ENCODE results near the gene BRD4. TPM values are rescaled to one million over a fixed set of nuclear protein-coding genes. Genes with fewer than 3 reads are reported as not detected.

The BRD4 gene
- total and polyA plus RNA-seq, 2 donors: 7.6 to 26.0 TPM

- peaks cover 8 to 22% of the 10 kb centered on the region in 2 donors for H3K4me1 ChIP-seq (ENCODE audit: control insufficient read depth in 2 of 2, insufficient read depth in 2 of 2, low read length in 2 of 2)
- no peaks in the 10 kb centered on the region for H3K9me3 ChIP-seq (ENCODE audit: control insufficient read depth in 2 of 2, insufficient read depth in 1 of 2, low read length in 1 of 2)
- H3K4me3 ChIP-seq (ENCODE audit: low read length in 2 of 2): no peak overlapping the region
- 96% methylated on average over 3 of the region's 3 CpGs for WGBS
- no peak for DNase-seq (ENCODE audit: low read depth in 6 of 9, low spot score in 9 of 9)
- H3K36me3 ChIP-seq (ENCODE audit: control insufficient read depth in 2 of 2, insufficient read depth in 2 of 2, low read length in 1 of 2): peaks cover 0 to 3% of the 10 kb centered on the region in 2 donors
- no peaks in the 10 kb centered on the region for H3K27me3 ChIP-seq (ENCODE audit: control insufficient read depth in 2 of 2, insufficient read depth in 1 of 2, low read length in 1 of 2)
- no peak overlapping the region for H3K27ac ChIP-seq (ENCODE audit: low read depth in 1 of 2, low read length in 1 of 2)
These were observed 26.6 kb downstream of the BRD4 start for GRCh38 chr19:15305582-15306334.

DNA sequence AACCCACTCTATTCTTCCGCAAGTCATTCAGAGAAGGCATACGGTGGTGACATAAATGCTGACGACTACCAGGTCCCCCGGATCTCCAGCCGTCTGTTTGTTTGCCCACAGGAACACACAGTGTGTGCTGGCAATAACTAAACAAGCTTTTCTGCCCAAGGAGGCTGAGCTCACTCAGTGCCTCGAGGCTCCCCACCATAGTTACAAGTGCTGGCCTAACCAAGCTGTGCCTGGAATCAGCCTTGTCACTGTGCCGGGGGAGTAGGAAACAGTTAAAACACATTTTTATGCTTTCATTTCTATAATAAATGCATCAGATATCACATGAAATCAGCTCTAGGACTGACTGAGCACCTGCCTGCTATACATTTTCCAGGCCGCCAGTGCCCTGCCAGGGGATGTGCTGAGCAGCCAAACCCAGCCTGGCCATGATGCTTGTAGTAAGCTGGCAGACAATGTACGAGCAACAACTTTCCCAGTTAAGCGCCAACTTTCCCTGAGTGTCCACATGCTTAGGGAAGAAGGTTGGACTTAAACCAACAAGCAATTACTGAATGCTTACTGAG, 28.1 kb downstream of the BRD4 start:
- DNase-seq (ENCODE audit: low read depth in 6 of 9, low spot score in 9 of 9): no peak
- no peaks in the 10 kb centered on the region for H3K9me3 ChIP-seq (ENCODE audit: control insufficient read depth in 2 of 2, insufficient read depth in 1 of 2, low read length in 1 of 2)
- no peak overlapping the region for H3K27ac ChIP-seq (ENCODE audit: low read depth in 1 of 2, low read length in 1 of 2)
- H3K27me3 ChIP-seq (ENCODE audit: control insufficient read depth in 2 of 2, insufficient read depth in 1 of 2, low read length in 1 of 2): no peaks in the 10 kb centered on the region
- peaks cover 11 to 21% of the 10 kb centered on the region in 2 donors for H3K4me1 ChIP-seq (ENCODE audit: control insufficient read depth in 2 of 2, insufficient read depth in 2 of 2, low read length in 2 of 2)
- H3K4me3 ChIP-seq (ENCODE audit: low read length in 2 of 2): no peak overlapping the region
- H3K36me3 ChIP-seq (ENCODE audit: control insufficient read depth in 2 of 2, insufficient read depth in 2 of 2, low read length in 1 of 2): peaks cover 0 to 3% of the 10 kb centered on the region in 2 donors
- 88% methylated on average over 10 of the region's 10 CpGs for WGBS

GRCh38 chr19:15303105-15303780, 29.1 kb downstream of the BRD4 start:
- H3K9me3 ChIP-seq (ENCODE audit: control insufficient read depth in 2 of 2, insufficient read depth in 1 of 2, low read length in 1 of 2): no peaks in the 10 kb centered on the region
- H3K36me3 ChIP-seq (ENCODE audit: control insufficient read depth in 2 of 2, insufficient read depth in 2 of 2, low read length in 1 of 2): peaks cover 0 to 3% of the 10 kb centered on the region in 2 donors
- 96% methylated on average over 7 of the region's 7 CpGs for WGBS
- no peak overlapping the region for H3K27ac ChIP-seq (ENCODE audit: low read depth in 1 of 2, low read length in 1 of 2)
- no peaks in the 10 kb centered on the region for H3K27me3 ChIP-seq (ENCODE audit: control insufficient read depth in 2 of 2, insufficient read depth in 1 of 2, low read length in 1 of 2)
- no peak overlapping the region for H3K4me3 ChIP-seq (ENCODE audit: low read length in 2 of 2)
- H3K4me1 ChIP-seq (ENCODE audit: control insufficient read depth in 2 of 2, insufficient read depth in 2 of 2, low read length in 2 of 2): peaks cover 21 to 31% of the 10 kb centered on the region in 2 donors
- DNase-seq (ENCODE audit: low read depth in 6 of 9, low spot score in 9 of 9): no peak

GRCh38 chr19:15300533-15301197, 31.7 kb downstream of the BRD4 start:
- Histone ChIP-seq H3K36me3 (ENCODE audit: control insufficient read depth in 2 of 2, insufficient read depth in 2 of 2, low read length in 1 of 2) (peaks cover 4 to 11% of the 10 kb centered on the region in 2 donors), H3K9me3 (ENCODE audit: control insufficient read depth in 2 of 2, insufficient read depth in 1 of 2, low read length in 1 of 2) (no peaks in the 10 kb centered on the region), H3K4me1 (ENCODE audit: control insufficient read depth in 2 of 2, insufficient read depth in 2 of 2, low read length in 2 of 2) (peaks cover 42 to 57% of the 10 kb centered on the region in 2 donors), H3K27me3 (ENCODE audit: control insufficient read depth in 2 of 2, insufficient read depth in 1 of 2, low read length in 1 of 2) (no peaks in the 10 kb centered on the region), H3K27ac (ENCODE audit: low read depth in 1 of 2, low read length in 1 of 2) (no peak overlapping the region), H3K4me3 (ENCODE audit: low read length in 2 of 2) (no peak overlapping the region)
- 85% methylated on average over 6 of the region's 6 CpGs for WGBS
- DNase-seq (ENCODE audit: low read depth in 6 of 9, low spot score in 9 of 9): no peak

- H3K9me3 ChIP-seq (ENCODE audit: control insufficient read depth in 2 of 2, insufficient read depth in 1 of 2, low read length in 1 of 2): no peaks in the 10 kb centered on the region
- H3K27ac ChIP-seq (ENCODE audit: low read depth in 1 of 2, low read length in 1 of 2): peak overlapping the region in 1 of 2 donors; percentile 15
- DNase-seq (ENCODE audit: low read depth in 6 of 9, low spot score in 9 of 9): no peak
- 95% methylated on average over 12 of the region's 12 CpGs for WGBS
- no peaks in the 10 kb centered on the region for H3K27me3 ChIP-seq (ENCODE audit: control insufficient read depth in 2 of 2, insufficient read depth in 1 of 2, low read length in 1 of 2)
- H3K36me3 ChIP-seq (ENCODE audit: control insufficient read depth in 2 of 2, insufficient read depth in 2 of 2, low read length in 1 of 2): peaks cover 4 to 18% of the 10 kb centered on the region in 2 donors
- no peak overlapping the region for H3K4me3 ChIP-seq (ENCODE audit: low read length in 2 of 2)
- peaks cover 48 to 64% of the 10 kb centered on the region in 2 donors for H3K4me1 ChIP-seq (ENCODE audit: control insufficient read depth in 2 of 2, insufficient read depth in 2 of 2, low read length in 2 of 2)
These were observed 32.5 kb downstream of the BRD4 start for GRCh38 chr19:15299568-15300409.

DNA sequence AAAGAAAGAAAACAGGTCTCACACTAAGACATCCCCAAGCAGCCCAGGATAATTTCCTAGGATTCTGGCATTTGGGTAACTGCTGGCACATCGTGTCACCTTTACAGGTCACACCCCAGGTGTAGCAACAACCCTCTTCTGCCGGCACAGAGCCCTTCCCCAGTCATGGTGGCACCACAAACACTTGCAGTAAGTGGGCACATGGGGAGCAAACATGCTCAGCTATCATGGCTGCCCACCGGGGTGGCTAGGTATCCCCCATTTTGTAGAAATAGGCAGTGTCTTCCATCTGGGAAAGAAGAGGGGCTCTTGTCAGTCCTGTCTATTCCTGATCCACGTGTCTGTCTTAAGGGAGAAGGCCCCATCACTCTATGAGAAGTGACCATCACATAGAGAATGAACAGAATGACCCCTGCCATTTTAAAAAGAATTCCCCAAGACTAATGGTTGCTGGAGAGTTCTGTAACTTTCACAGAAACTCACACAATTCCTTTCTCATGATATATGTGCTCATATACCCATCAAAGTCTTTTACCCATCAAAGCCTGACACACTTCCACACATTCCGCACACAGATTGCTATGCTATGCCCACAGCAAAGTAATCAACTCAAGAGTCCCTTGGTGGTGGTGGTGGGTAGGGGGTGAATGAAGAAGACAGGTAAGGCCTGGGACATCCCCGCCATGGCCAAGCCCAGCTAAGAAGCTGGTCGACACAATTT, 33.3 kb downstream of the BRD4 start:
- peaks cover 4 to 20% of the 10 kb centered on the region in 2 donors for H3K36me3 ChIP-seq (ENCODE audit: control insufficient read depth in 2 of 2, insufficient read depth in 2 of 2, low read length in 1 of 2)
- H3K4me3 ChIP-seq (ENCODE audit: low read length in 2 of 2): no peak overlapping the region
- H3K27me3 ChIP-seq (ENCODE audit: control insufficient read depth in 2 of 2, insufficient read depth in 1 of 2, low read length in 1 of 2): no peaks in the 10 kb centered on the region
- H3K4me1 ChIP-seq (ENCODE audit: control insufficient read depth in 2 of 2, insufficient read depth in 2 of 2, low read length in 2 of 2): peaks cover 55 to 65% of the 10 kb centered on the region in 2 donors
- no peak for DNase-seq (ENCODE audit: low read depth in 6 of 9, low spot score in 9 of 9)
- no peak overlapping the region for H3K27ac ChIP-seq (ENCODE audit: low read depth in 1 of 2, low read length in 1 of 2)
- 87% methylated on average over 7 of the region's 7 CpGs for WGBS
- no peaks in the 10 kb centered on the region for H3K9me3 ChIP-seq (ENCODE audit: control insufficient read depth in 2 of 2, insufficient read depth in 1 of 2, low read length in 1 of 2)

- H3K27me3 ChIP-seq (ENCODE audit: control insufficient read depth in 2 of 2, insufficient read depth in 1 of 2, low read length in 1 of 2): no peaks in the 10 kb centered on the region
- peak in 2 of 9 donors; percentile 43 to 66 for DNase-seq (ENCODE audit: low read depth in 6 of 9, low spot score in 9 of 9)
- WGBS: 55% methylated on average over 10 of the region's 10 CpGs
- H3K36me3 ChIP-seq (ENCODE audit: control insufficient read depth in 2 of 2, insufficient read depth in 2 of 2, low read length in 1 of 2): peaks cover 4 to 20% of the 10 kb centered on the region in 2 donors
- H3K4me3 ChIP-seq (ENCODE audit: low read length in 2 of 2): no peak overlapping the region
- peak overlapping the region; percentile 58 to 72 for H3K27ac ChIP-seq (ENCODE audit: low read depth in 1 of 2, low read length in 1 of 2)
- H3K9me3 ChIP-seq (ENCODE audit: control insufficient read depth in 2 of 2, insufficient read depth in 1 of 2, low read length in 1 of 2): no peaks in the 10 kb centered on the region
- peaks cover 69 to 79% of the 10 kb centered on the region in 2 donors for H3K4me1 ChIP-seq (ENCODE audit: control insufficient read depth in 2 of 2, insufficient read depth in 2 of 2, low read length in 2 of 2)
These were observed 34.7 kb downstream of the BRD4 start for GRCh38 chr19:15297416-15298224.
